GM10266 (cell line): Measurements from ENCODE around the gene HAP1.

Experiments used
- DNase-seq: peaks from one replicate; pipeline ENCODE4 v3.0.0; 2012; ENCODE audit errors: extremely low spot score
- CTCF ChIP-seq: IDR thresholded peaks from 2 replicates; pipeline ENCODE4 v1.5.1; 2012; ENCODE audit warnings: mild to moderate bottlenecking, low read depth; ENCODE audit not compliant: control insufficient read depth, insufficient read depth; ENCODE audit errors: missing control alignments

The HAP1 gene

GRCh38 chr17:41769985-41770384 lies 35.5 kb upstream of the HAP1 start:
- DNase-seq = no peak
- TF ChIP-seq CTCF = no peak

- no peak for TF ChIP-seq CTCF
- DNase-seq = no peak
Observed at GRCh38 chr17:41769346-41769862, 35.0 kb upstream of the HAP1 start.

- TF ChIP-seq CTCF = no peak
Observed at GRCh38 chr17:41768682-41769288, 34.3 kb upstream of the HAP1 start.

DNA sequence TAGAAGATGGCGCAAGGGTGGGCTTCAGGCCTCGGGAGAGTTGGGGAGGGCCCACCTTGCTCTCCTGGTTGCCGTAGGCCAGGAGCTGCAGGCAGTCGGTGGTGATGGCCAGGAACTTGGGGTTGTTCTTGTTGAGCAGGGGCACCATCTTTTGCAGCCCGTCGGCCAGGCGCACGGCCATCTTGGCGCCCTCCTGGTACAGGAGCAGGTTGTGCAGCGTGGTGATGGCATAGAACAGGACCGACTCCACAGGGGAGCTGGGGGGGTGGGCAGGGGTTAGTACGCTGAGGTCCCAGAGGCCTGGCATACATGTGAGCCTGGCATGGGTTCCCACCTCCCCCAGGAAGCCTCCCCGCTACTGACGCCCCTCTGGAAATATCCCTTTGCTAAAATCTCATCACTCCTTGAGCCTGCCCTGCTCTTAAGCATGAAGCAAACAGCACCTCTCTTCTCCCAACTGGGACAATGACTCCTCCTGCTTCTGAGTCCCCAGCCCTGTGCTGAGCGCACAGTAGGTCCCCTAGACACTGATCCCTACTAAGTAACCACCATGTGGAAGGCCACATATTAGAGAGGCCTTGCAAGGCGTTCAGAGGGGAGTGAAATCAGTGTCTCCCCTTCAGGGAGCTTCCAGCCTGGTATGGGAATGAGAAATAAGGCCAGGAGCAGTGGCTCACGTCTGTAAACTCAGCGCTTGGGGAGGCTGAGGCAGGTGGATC lies 33.0 kb upstream of the HAP1 start:
- no peak for TF ChIP-seq CTCF
- no peak for DNase-seq

More at GRCh38 chr17:41768682-41769288, 34.3 kb upstream of the HAP1 start:
- no peak for DNase-seq

- TF ChIP-seq CTCF = no peak
- no peak for DNase-seq
Observed at GRCh38 chr17:41766135-41766534, 31.7 kb upstream of the HAP1 start.

- TF ChIP-seq CTCF = no peak
- DNase-seq = no peak
Observed at GRCh38 chr17:41763327-41763726, 28.9 kb upstream of the HAP1 start.

DNA sequence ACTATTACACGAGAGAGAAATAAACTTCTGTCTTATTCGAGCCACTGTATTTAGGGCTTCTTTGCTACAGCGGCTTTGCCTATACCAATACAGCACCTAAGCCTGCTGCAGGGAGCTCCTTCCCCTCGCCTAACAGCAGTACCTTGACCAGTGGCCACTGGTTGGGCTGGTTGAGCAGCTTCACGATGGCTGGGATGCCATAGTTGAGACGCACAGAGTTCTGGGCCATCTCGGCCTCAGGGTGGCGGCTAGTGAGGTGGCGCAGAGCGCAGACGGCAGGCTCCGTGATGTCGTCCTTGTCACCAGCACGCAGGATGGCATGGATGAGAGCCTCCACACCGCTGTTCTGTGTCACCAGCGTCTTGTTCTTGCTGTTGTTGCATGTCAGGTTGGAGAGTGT lies 28.4 kb upstream of the HAP1 start:
- TF ChIP-seq CTCF = no peak

More for the DNA sequence above, 28.4 kb upstream of the HAP1 start:
- DNase-seq = no peak
